A673 (cell line): Measurements from ENCODE around the gene PIWIL4.

Experiments
- CTCF ChIP-seq: fragments of 300-800, 200-600 bp; sonication (generic); conservative IDR thresholded peaks from 2 replicates; pipeline ENCODE4 v1.5.1; 2017; ENCODE audit warnings: low read depth, mild to moderate bottlenecking, antibody characterized with exemption, low read length, moderate library complexity, mixed read lengths
- EZH2 ChIP-seq: fragments of 200-600 bp; sonication (generic); IDR thresholded peaks from 2 replicates; pipeline ENCODE4 v1.6.1; 2017; ENCODE audit warnings: borderline replicate concordance, low read depth, mild to moderate bottlenecking, mixed read lengths, antibody characterized with exemption, low read length; ENCODE audit not compliant: poor library complexity, severe bottlenecking

GRCh38 chr11:94595076-94595475, 27.9 kb downstream of the PIWIL4 start:
- TF ChIP-seq CTCF: no peak
- TF ChIP-seq EZH2: no peak
